Vagina (tissue), 2 donors: Measurements from ENCODE around the gene AP1S1. TPM values are rescaled to one million over a fixed set of nuclear protein-coding genes. Genes with fewer than 3 reads are reported as not detected.
"Not testable (repeated sequence)": the region's sequence is repeated elsewhere in the genome, so short reads cannot be mapped to it uniquely, and the experiment has no call there.

Experiments
- DNase-seq, 2 donors: peaks; one replicate each; pipeline ENCODE4 v3.0.0-alpha.2; 2017; ENCODE audit errors: extremely low spot score in 2 of 2
- H3K27ac ChIP-seq: fragments of 200-600 bp; sonication (generic); one replicate; pipeline ENCODE4 v1.5.1; 2019
- H3K27me3 ChIP-seq: fragments of 200-600 bp; sonication (generic); one replicate; pipeline ENCODE4 v1.5.1; 2019
- H3K36me3 ChIP-seq, 2 donors: fragments of 200-600 bp; sonication (generic); one replicate each; pipeline ENCODE4 v1.5.1; 2017 to 2019
- H3K4me1 ChIP-seq: fragments of 200-600 bp; sonication (generic); one replicate; pipeline ENCODE4 v1.5.1; 2019
- H3K4me3 ChIP-seq, 2 donors: fragments of 200-600 bp; sonication (generic); 1 replicate in 1 of 2; 2 replicates in 1 of 2; pipeline ENCODE4 v1.5.1; 2016 to 2019
- H3K9me3 ChIP-seq: fragments of 200-600 bp; sonication (generic); one replicate; pipeline ENCODE4 v1.5.1; 2019
- POLR2A ChIP-seq, 2 donors: fragments of 450-650 bp; IDR thresholded peaks; one replicate each; pipeline ENCODE4 v1.6.1; 2017; ENCODE audit warnings: antibody characterized with exemption in 2 of 2, mild to moderate bottlenecking in 2 of 2, moderate library complexity in 2 of 2
- POLR2AphosphoS5 ChIP-seq, 2 donors: sonication (generic); formaldehyde crosslinking; IDR thresholded peaks; one replicate each; pipeline ENCODE4 v1.9.0; 2017; ENCODE audit warnings: antibody characterized with exemption in 2 of 2, mild to moderate bottlenecking in 2 of 2, low read depth in 1 of 2; ENCODE audit not compliant: insufficient read depth in 1 of 2
- intact Hi-C: fragments of 100-400 bp; cut with DNase I; formaldehyde crosslinking; loops from one replicate; pipeline ENCODE4 v1.15.1; 2023
- total RNA-seq: library from RNA; depleted of rRNA; stranded (reverse); fragments of >200 nt; gene quantifications from one replicate; pipeline ENCODE4 v1.2.3, GENCODE V29; 2016
- TF ChIP-seq, protein P1 (sequence below), 3 experiments: fragments of 450-650 bp in 2 of 3; fragments of 200-600 bp in 1 of 3; sonication (generic) in 1 of 3; IDR thresholded peaks; one replicate each; pipeline ENCODE4 v1.5.1; 2017 to 2019; ENCODE audit warnings: antibody characterized with exemption in 3 of 3, mild to moderate bottlenecking in 2 of 3, moderate library complexity in 2 of 3

The AP1S1 gene
- total RNA-seq, 1 donor from 2014 or later, result 42.5 TPM

GRCh38 chr7:101120315-101120714 lies 34.0 kb upstream of the AP1S1 start:
- no peak for TF ChIP-seq POLR2A (IDR thresholded peaks at IDR 0.05)
- TF ChIP-seq, protein P1, sequence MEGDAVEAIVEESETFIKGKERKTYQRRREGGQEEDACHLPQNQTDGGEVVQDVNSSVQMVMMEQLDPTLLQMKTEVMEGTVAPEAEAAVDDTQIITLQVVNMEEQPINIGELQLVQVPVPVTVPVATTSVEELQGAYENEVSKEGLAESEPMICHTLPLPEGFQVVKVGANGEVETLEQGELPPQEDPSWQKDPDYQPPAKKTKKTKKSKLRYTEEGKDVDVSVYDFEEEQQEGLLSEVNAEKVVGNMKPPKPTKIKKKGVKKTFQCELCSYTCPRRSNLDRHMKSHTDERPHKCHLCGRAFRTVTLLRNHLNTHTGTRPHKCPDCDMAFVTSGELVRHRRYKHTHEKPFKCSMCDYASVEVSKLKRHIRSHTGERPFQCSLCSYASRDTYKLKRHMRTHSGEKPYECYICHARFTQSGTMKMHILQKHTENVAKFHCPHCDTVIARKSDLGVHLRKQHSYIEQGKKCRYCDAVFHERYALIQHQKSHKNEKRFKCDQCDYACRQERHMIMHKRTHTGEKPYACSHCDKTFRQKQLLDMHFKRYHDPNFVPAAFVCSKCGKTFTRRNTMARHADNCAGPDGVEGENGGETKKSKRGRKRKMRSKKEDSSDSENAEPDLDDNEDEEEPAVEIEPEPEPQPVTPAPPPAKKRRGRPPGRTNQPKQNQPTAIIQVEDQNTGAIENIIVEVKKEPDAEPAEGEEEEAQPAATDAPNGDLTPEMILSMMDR (IDR thresholded peaks at IDR 0.05), result no peak
- TF ChIP-seq POLR2AphosphoS5 (IDR thresholded peaks at IDR 0.05; ENCODE audit: insufficient read depth in 1 of 2, low read depth in 1 of 2), result no peak
- intact Hi-C loops, result loop anchor here (2.0 kb wide), 1 partner anchor 20 kb away; no protein-coding TSS in a partner anchor
- DNase-seq, result no peak
- H3K9me3 ChIP-seq, result no peaks in the 10 kb centered on the region
- no peaks in the 10 kb centered on the region for H3K27me3 ChIP-seq
- no peak overlapping the region for H3K4me3 ChIP-seq
- no peak overlapping the region for H3K27ac ChIP-seq
- no peaks in the 10 kb centered on the region for H3K36me3 ChIP-seq
- H3K4me1 ChIP-seq, result peaks cover 42% of the 10 kb centered on the region

DNA sequence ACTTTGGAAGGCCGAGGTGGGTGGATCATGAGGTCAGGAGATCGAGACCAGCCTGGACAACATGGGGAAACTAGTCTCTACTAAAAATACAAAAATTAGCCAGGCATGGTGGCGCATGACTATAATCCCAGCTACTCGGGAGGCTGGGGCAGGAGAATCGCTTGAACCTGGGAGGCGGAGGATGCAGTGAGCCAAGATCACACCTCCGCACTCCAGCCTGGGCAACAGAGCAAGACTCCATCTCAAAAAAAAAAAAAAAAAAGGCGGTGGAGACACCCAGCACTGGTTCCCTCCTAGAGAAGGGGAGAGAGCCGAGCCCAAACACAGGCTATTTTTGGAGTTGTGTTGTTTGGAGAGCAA lies 32.7 kb upstream of the AP1S1 start:
- not testable (repeated sequence) for DNase-seq, H3K27me3 ChIP-seq, H3K36me3 ChIP-seq, H3K9me3 ChIP-seq
- Histone ChIP-seq H3K4me1 (peaks cover 54% of the 10 kb centered on the region), H3K4me3 (peak overlapping the region in 1 of 2 donors; percentile 38), H3K27ac (peak overlapping the region; percentile 89)
- intact Hi-C loops, result loop anchor here (2.0 kb wide), 1 partner anchor 21 kb away; no protein-coding TSS in a partner anchor

DNA sequence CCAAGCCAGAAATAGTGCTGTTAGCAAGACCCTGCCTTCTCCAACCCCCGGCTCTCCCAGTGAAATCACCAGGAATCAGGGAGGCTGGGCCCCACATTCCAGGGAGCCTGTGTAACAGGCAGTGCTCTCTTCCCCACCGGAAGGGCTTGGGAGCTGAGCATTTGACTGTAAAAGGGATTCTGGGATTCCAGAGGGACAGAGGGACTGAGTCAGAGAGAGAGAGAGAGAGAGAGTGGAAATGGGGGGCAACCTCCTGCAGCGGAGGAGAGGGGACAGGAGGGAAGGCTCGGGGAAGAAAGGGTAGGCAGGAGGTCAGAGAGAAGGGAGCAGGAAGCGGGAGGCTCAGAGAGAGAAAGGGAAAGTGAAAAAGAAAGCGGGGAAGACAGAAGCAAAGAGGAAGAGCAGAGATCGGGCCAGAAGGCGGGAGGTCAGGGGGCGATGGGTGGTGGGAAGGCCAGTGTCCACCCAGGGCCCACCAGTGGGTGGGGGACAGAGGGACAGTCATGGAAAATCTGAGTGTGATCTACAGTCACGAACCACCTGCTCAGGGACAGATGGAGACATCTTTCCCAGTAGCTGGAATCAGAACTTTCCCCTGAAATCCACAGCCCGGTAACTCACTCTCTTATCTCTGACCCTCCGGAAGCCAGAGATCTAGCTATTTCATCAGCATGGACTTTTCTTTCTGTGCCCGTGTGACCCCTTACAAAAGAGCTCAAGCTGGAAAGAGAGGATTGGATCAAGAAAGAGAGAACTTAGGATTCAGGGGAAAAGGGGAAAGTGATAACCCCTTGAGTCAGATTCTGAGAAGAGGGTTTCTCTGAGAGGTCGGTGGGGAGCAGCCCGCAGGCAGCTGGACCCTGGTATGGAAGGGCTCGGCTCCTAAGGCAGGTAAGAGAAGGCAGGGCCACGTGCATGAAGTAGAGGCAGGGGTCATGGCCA lies 32.0 kb upstream of the AP1S1 start:
- Histone ChIP-seq H3K4me1 (peaks cover 60% of the 10 kb centered on the region), H3K27ac (peak overlapping the region; percentile 89), H3K36me3 (no peaks in the 10 kb centered on the region), H3K27me3 (no peaks in the 10 kb centered on the region), H3K4me3 (peak overlapping the region; percentile 38), H3K9me3 (no peaks in the 10 kb centered on the region)
- peak; percentile 56 to 63 for TF ChIP-seq POLR2AphosphoS5 (IDR thresholded peaks at IDR 0.05; ENCODE audit: insufficient read depth in 1 of 2, low read depth in 1 of 2)
- TF ChIP-seq, protein P1 (IDR thresholded peaks at IDR 0.05), result no peak
- no peak for DNase-seq
- intact Hi-C loops, result loop anchor here (2.0 kb wide), 1 partner anchor 21 kb away; no protein-coding TSS in a partner anchor

- TF ChIP-seq, protein P1 (IDR thresholded peaks at IDR 0.05), result no peak
- TF ChIP-seq POLR2A (IDR thresholded peaks at IDR 0.05), result no peak
- TF ChIP-seq POLR2AphosphoS5 (IDR thresholded peaks at IDR 0.05; ENCODE audit: insufficient read depth in 1 of 2, low read depth in 1 of 2), result no peak
- intact Hi-C loops, result no loop called here
- no peaks in the 10 kb centered on the region for H3K9me3 ChIP-seq
- peak overlapping the region; percentile 89 for H3K27ac ChIP-seq
- H3K4me1 ChIP-seq, result peaks cover 66% of the 10 kb centered on the region
- no peaks in the 10 kb centered on the region for H3K36me3 ChIP-seq
- H3K27me3 ChIP-seq, result no peaks in the 10 kb centered on the region
- no peak overlapping the region for H3K4me3 ChIP-seq
- DNase-seq, result no peak
These were observed 31.2 kb upstream of the AP1S1 start for GRCh38 chr7:101122933-101123702.

DNA sequence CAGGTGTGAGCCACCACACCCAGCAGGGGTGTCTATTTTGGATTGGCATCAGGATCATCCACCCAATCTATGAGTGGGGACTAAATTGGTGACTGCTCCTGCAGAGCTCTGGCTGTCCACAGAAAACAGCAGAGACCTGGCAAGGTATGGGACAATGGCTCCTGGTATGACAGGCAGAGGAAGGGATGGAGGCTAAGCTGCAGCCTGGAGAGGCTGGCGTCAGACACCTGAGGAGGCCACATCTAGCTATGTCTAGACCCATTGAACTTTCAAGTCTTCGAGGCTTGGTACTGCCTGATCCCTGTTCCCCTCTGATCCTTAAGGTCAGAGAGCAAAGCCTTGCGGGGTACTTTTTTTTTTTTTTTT lies 30.6 kb upstream of the AP1S1 start:
- Histone ChIP-seq H3K4me1 (peaks cover 60% of the 10 kb centered on the region), H3K27ac (peak overlapping the region; percentile 81)
- no peak for TF ChIP-seq POLR2A (IDR thresholded peaks at IDR 0.05)
- TF ChIP-seq POLR2AphosphoS5 (IDR thresholded peaks at IDR 0.05; ENCODE audit: insufficient read depth in 1 of 2, low read depth in 1 of 2), result no peak
- TF ChIP-seq, protein P1 (IDR thresholded peaks at IDR 0.05), result no peak

More for the DNA sequence above, 30.6 kb upstream of the AP1S1 start:
- Histone ChIP-seq H3K4me3 (no peak overlapping the region), H3K27me3 (no peaks in the 10 kb centered on the region), H3K9me3 (no peaks in the 10 kb centered on the region), H3K36me3 (no peaks in the 10 kb centered on the region)
- no peak for DNase-seq
- intact Hi-C loops, result no loop called here
